IPS-18a (cell line): ENCODE measurements around the gene ATP2B3.

Experiments used
- H3K27ac ChIP-seq: one replicate; pipeline ENCODE4 v1.5.1; 2013; ENCODE audit warnings: low read length
- H3K27me3 ChIP-seq: one replicate; pipeline ENCODE4 v1.6.1; 2013; ENCODE audit warnings: mild to moderate bottlenecking, low read length; ENCODE audit not compliant: control insufficient read depth, insufficient read depth
- H3K36me3 ChIP-seq: one replicate; pipeline ENCODE4 v1.6.1; 2013; ENCODE audit warnings: low read depth, low read length; ENCODE audit not compliant: control insufficient read depth
- H3K4me1 ChIP-seq: one replicate; pipeline ENCODE4 v1.6.1; 2013; ENCODE audit warnings: low read depth, low read length; ENCODE audit not compliant: control insufficient read depth
- H3K4me3 ChIP-seq: one replicate; pipeline ENCODE4 v1.5.1; 2013; ENCODE audit warnings: low read length
- H3K9ac ChIP-seq: one replicate; pipeline ENCODE4 v1.6.1; 2013; ENCODE audit warnings: mild to moderate bottlenecking, low read length, moderate library complexity
- H3K9me3 ChIP-seq: one replicate; pipeline ENCODE4 v1.6.1; 2013; ENCODE audit warnings: low read depth, low read length; ENCODE audit not compliant: control insufficient read depth

ATP2B3 gene

GRCh38 chrX:153539979-153540358 is 22.5 kb downstream of the ATP2B3 start:
- Histone ChIP-seq H3K4me3 (no peak overlapping the region), H3K27me3 (no peaks in the 10 kb centered on the region), H3K9ac (no peak overlapping the region), H3K4me1 (no peaks in the 10 kb centered on the region), H3K27ac (no peak overlapping the region), H3K9me3 (peaks cover 3% of the 10 kb centered on the region), H3K36me3 (no peaks in the 10 kb centered on the region)

- H3K4me3 ChIP-seq: no peak overlapping the region
- H3K9me3 ChIP-seq: peaks cover 3% of the 10 kb centered on the region
- H3K27ac ChIP-seq: no peak overlapping the region
- no peaks in the 10 kb centered on the region for H3K4me1 ChIP-seq
- H3K27me3 ChIP-seq: no peaks in the 10 kb centered on the region
- no peak overlapping the region for H3K9ac ChIP-seq
- no peaks in the 10 kb centered on the region for H3K36me3 ChIP-seq
Observed at GRCh38 chrX:153544727-153545126, 27.3 kb downstream of the ATP2B3 start.

DNA sequence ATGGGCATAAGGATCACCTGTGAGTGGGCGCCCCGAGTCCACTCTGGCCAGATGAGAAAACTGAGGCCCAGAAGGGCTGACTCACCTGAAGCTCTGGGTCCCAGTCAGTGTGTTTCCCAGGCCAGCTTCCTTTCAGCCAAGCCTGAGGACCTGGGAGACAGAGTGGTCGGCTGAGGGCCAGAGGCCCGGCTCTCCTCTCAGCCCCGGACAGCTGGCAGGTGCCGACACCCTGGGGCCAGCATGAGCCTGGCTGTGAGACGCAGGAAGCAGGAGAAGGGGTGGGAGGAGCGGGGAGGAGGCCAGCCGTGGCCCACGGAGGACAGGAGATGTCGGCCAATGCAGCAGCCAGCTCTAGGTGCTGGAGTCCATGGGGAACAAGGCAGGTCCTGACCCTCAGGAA is 28.9 kb downstream of the ATP2B3 start:
- Histone ChIP-seq H3K9me3 (peaks cover 3% of the 10 kb centered on the region), H3K27me3 (no peaks in the 10 kb centered on the region), H3K9ac (no peak overlapping the region), H3K4me1 (no peaks in the 10 kb centered on the region), H3K36me3 (no peaks in the 10 kb centered on the region), H3K27ac (no peak overlapping the region), H3K4me3 (no peak overlapping the region)

- Histone ChIP-seq H3K27ac (no peak overlapping the region), H3K4me1 (no peaks in the 10 kb centered on the region), H3K9me3 (peaks cover 5% of the 10 kb centered on the region), H3K4me3 (no peak overlapping the region), H3K27me3 (no peaks in the 10 kb centered on the region), H3K36me3 (no peaks in the 10 kb centered on the region), H3K9ac (no peak overlapping the region)
Observed at GRCh38 chrX:153547195-153547594, 29.8 kb downstream of the ATP2B3 start.

DNA sequence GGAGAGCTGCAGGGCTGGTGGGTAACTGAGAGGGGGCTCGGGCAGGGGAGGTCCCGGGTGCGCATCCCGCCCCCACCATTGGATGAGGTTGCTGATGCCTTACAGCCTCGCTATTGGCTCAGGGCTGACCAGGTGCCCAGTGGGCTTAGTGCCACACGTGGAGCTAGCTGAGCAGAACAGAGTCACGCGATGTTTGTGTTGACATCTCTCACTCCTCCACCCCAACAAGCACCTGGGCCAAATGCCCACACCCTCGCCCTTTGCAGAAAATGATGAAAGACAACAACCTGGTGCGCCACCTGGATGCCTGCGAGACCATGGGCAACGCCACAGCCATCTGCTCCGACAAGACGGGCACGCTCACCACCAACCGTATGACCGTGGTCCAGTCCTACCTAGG is 31.8 kb downstream of the ATP2B3 start:
- Histone ChIP-seq H3K4me3 (no peak overlapping the region), H3K9me3 (peaks cover 9% of the 10 kb centered on the region), H3K27ac (no peak overlapping the region), H3K36me3 (no peaks in the 10 kb centered on the region), H3K9ac (no peak overlapping the region), H3K27me3 (no peaks in the 10 kb centered on the region), H3K4me1 (no peaks in the 10 kb centered on the region)

DNA sequence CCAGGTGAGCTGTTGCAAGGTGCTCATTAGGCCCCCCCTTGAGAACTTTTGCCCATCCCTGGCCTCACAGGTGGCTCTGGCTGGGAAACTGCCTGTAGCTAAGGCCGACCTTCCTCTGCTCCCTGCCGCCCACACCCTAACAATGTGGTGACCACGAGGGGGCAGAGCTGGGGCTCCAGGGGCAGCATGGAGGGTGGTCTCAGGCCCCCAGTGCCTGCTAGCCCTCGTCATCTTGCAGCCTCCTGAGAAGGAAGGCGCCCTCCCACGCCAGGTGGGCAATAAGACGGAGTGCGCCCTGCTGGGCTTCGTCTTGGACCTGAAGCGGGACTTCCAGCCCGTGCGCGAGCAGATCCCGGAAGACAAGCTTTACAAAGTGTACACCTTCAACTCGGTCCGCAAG is 32.4 kb downstream of the ATP2B3 start:
- H3K27ac ChIP-seq: no peak overlapping the region
- H3K36me3 ChIP-seq: no peaks in the 10 kb centered on the region
- no peak overlapping the region for H3K4me3 ChIP-seq
- H3K9ac ChIP-seq: no peak overlapping the region
- peaks cover 9% of the 10 kb centered on the region for H3K9me3 ChIP-seq
- no peaks in the 10 kb centered on the region for H3K4me1 ChIP-seq
- H3K27me3 ChIP-seq: no peaks in the 10 kb centered on the region

GRCh38 chrX:153551135-153551534 is 33.7 kb downstream of the ATP2B3 start:
- Histone ChIP-seq H3K9me3 (peaks cover 9% of the 10 kb centered on the region), H3K4me1 (no peaks in the 10 kb centered on the region), H3K4me3 (no peak overlapping the region), H3K27ac (no peak overlapping the region), H3K9ac (no peak overlapping the region), H3K27me3 (no peaks in the 10 kb centered on the region), H3K36me3 (no peaks in the 10 kb centered on the region)

GRCh38 chrX:153554519-153555167 is 37.2 kb downstream of the ATP2B3 start:
- peaks cover 9% of the 10 kb centered on the region for H3K9me3 ChIP-seq
- no peaks in the 10 kb centered on the region for H3K36me3 ChIP-seq
- no peak overlapping the region for H3K27ac ChIP-seq
- H3K4me1 ChIP-seq: no peaks in the 10 kb centered on the region
- no peak overlapping the region for H3K4me3 ChIP-seq
- H3K27me3 ChIP-seq: no peaks in the 10 kb centered on the region
- H3K9ac ChIP-seq: no peak overlapping the region

DNA sequence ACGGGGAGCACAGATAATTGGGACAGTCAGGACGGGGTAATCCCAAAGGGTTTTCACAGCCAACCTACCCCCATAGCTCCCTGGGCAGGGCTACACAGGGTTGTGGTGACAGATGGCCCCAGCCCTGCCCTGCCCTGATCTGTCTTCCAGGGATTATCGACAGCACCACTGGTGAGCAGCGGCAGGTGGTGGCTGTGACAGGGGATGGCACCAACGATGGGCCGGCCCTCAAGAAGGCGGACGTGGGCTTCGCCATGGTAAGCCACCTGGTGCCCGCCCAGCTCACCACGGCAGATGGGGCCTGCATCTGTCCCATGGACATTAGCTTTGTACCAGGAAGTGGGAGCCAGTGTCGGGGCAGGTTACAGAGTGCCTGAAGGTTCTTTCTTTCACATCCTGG is 39.3 kb downstream of the ATP2B3 start:
- H3K4me1 ChIP-seq: no peaks in the 10 kb centered on the region
- no peaks in the 10 kb centered on the region for H3K27me3 ChIP-seq
- no peaks in the 10 kb centered on the region for H3K36me3 ChIP-seq
- no peak overlapping the region for H3K9ac ChIP-seq
- no peak overlapping the region for H3K4me3 ChIP-seq
- no peak overlapping the region for H3K27ac ChIP-seq
- peaks cover 13% of the 10 kb centered on the region for H3K9me3 ChIP-seq

DNA sequence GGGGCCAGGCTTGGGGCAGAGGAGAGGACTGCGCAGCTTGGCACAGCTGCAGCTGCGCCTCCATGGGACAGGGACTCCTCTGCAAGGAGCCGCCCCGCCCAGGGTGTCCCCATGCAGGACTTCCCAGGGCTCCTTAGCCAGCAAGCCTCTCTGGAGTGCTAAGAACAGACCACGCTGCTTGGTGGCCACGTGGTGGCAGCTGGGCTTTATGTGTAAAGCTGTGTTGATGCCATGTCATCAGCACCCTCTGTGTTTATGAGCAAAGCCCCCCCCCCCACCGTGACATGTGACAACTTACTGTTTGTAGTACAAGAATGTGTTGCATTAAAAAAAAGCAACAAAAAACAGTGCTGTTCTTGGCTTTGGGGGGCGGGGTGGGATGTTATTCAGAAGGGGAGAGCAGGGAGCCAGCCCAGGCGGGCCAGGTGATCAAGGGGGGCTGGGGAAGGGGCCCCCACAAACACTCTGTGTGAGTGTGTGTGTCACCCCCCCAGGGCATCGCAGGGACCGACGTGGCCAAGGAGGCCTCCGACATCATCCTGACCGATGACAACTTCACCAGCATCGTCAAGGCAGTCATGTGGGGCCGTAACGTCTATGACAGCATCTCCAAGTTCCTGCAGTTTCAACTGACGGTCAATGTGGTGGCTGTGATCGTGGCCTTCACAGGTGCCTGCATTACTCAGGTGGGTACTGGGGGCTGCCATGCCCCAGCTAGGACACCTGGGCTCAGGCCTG is 40.3 kb downstream of the ATP2B3 start:
- no peaks in the 10 kb centered on the region for H3K27me3 ChIP-seq
- H3K27ac ChIP-seq: no peak overlapping the region
- H3K9ac ChIP-seq: no peak overlapping the region
- H3K4me1 ChIP-seq: no peaks in the 10 kb centered on the region
- peaks cover 11% of the 10 kb centered on the region for H3K9me3 ChIP-seq
- H3K36me3 ChIP-seq: no peaks in the 10 kb centered on the region
- H3K4me3 ChIP-seq: no peak overlapping the region

DNA sequence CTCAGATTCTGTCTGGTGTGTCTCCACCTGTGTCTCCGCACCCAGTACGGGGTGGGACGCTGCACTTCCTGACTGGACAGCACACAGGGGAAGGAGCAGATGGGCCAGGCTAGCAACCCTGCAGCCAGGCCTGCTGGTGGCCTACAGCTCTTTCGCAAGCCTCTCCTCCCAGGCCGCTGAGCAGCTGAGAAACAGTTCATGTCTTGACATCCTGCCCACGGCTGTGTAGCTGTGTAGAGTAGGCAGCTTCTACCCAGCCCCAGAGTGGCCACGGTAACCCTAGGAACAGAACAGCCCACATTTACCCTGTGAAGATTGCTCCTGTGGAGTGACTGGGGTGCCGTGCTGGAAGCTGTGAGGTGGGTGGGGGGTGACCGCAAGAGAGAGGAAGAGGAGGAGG is 42.6 kb downstream of the ATP2B3 start:
- peaks cover 6% of the 10 kb centered on the region for H3K9me3 ChIP-seq
- no peak overlapping the region for H3K4me3 ChIP-seq
- H3K4me1 ChIP-seq: no peaks in the 10 kb centered on the region
- no peak overlapping the region for H3K27ac ChIP-seq
- no peaks in the 10 kb centered on the region for H3K36me3 ChIP-seq
- H3K27me3 ChIP-seq: no peaks in the 10 kb centered on the region
- no peak overlapping the region for H3K9ac ChIP-seq

DNA sequence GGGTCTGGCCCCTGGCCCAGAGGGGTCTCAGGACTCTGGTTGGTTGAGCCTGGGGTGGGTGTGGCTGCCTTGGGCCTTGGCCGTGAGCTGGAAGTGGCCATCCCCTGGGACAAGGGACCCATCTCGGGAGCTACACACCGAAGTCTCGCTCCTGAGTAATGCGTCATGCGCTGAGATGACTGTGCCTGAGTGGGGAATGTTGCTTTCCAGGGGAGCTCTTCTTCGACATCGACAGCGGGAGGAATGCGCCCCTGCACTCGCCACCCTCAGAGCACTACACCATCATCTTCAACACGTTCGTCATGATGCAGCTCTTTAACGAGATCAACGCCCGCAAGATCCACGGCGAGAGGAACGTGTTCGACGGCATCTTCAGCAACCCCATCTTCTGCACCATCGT is 43.0 kb downstream of the ATP2B3 start:
- Histone ChIP-seq H3K4me3 (no peak overlapping the region), H3K27ac (no peak overlapping the region), H3K36me3 (no peaks in the 10 kb centered on the region), H3K9me3 (peaks cover 6% of the 10 kb centered on the region), H3K27me3 (no peaks in the 10 kb centered on the region), H3K9ac (no peak overlapping the region), H3K4me1 (no peaks in the 10 kb centered on the region)
